Measurements from ENCODE around the gene LGR5. TPM values are rescaled to one million over a fixed set of nuclear protein-coding genes. Genes with fewer than 3 reads are reported as not detected.

Gene LGR5
- total RNA-seq, 1 donor from 2014 or later = 13.8 TPM

GRCh38 chr12:71541583-71541982 lies 102.0 kb downstream of the LGR5 start:
- H3K36me3 Mint-ChIP-seq (ENCODE audit: low read depth) = peaks cover 3% of the 10 kb centered on the region
- no peaks in the 10 kb centered on the region for H3K9me3 Mint-ChIP-seq (ENCODE audit: low read depth)
- H3K27ac Mint-ChIP-seq (ENCODE audit: unreplicated experiment) = no peak overlapping the region
- DNase-seq (ENCODE audit: low spot score) = no peak
- no peak overlapping the region for H3K4me3 Mint-ChIP-seq (ENCODE audit: unreplicated experiment)
- no peaks in the 10 kb centered on the region for H3K4me1 Mint-ChIP-seq (ENCODE audit: low read depth)
- no peak for TF ChIP-seq CTCF (IDR thresholded peaks at IDR 0.05)
- no peaks in the 10 kb centered on the region for H3K27me3 Mint-ChIP-seq (ENCODE audit: low read depth)

GRCh38 chr12:71546322-71546861 lies 106.8 kb downstream of the LGR5 start:
- TF ChIP-seq CTCF (IDR thresholded peaks at IDR 0.05) = no peak
- Mint-ChIP-seq H3K27me3 (ENCODE audit: low read depth) (no peaks in the 10 kb centered on the region), H3K36me3 (ENCODE audit: low read depth) (no peaks in the 10 kb centered on the region), H3K27ac (ENCODE audit: unreplicated experiment) (no peak overlapping the region), H3K9me3 (ENCODE audit: low read depth) (no peaks in the 10 kb centered on the region), H3K4me1 (ENCODE audit: low read depth) (peaks cover 2% of the 10 kb centered on the region), H3K4me3 (ENCODE audit: unreplicated experiment) (no peak overlapping the region)
- DNase-seq (ENCODE audit: low spot score) = no peak

GRCh38 chr12:71548893-71549292 lies 109.3 kb downstream of the LGR5 start:
- TF ChIP-seq CTCF (IDR thresholded peaks at IDR 0.05) = no peak
- DNase-seq (ENCODE audit: low spot score) = no peak
- Mint-ChIP-seq H3K36me3 (ENCODE audit: low read depth) (no peaks in the 10 kb centered on the region), H3K27ac (ENCODE audit: unreplicated experiment) (no peak overlapping the region), H3K27me3 (ENCODE audit: low read depth) (no peaks in the 10 kb centered on the region), H3K9me3 (ENCODE audit: low read depth) (no peaks in the 10 kb centered on the region), H3K4me3 (ENCODE audit: unreplicated experiment) (no peak overlapping the region), H3K4me1 (ENCODE audit: low read depth) (peaks cover 9% of the 10 kb centered on the region)

GRCh38 chr12:71551529-71551928 lies 111.9 kb downstream of the LGR5 start:
- Mint-ChIP-seq H3K9me3 (ENCODE audit: low read depth) (no peaks in the 10 kb centered on the region), H3K27ac (ENCODE audit: unreplicated experiment) (peak overlapping the region; percentile 36), H3K36me3 (ENCODE audit: low read depth) (no peaks in the 10 kb centered on the region), H3K4me3 (ENCODE audit: unreplicated experiment) (no peak overlapping the region), H3K27me3 (ENCODE audit: low read depth) (no peaks in the 10 kb centered on the region), H3K4me1 (ENCODE audit: low read depth) (peaks cover 12% of the 10 kb centered on the region)
- TF ChIP-seq CTCF (IDR thresholded peaks at IDR 0.05) = peak; percentile 84
- DNase-seq (ENCODE audit: low spot score) = no peak

- Mint-ChIP-seq H3K27ac (ENCODE audit: unreplicated experiment) (peak overlapping the region; percentile 37), H3K27me3 (ENCODE audit: low read depth) (no peaks in the 10 kb centered on the region), H3K9me3 (ENCODE audit: low read depth) (no peaks in the 10 kb centered on the region), H3K36me3 (ENCODE audit: low read depth) (no peaks in the 10 kb centered on the region), H3K4me1 (ENCODE audit: low read depth) (peaks cover 18% of the 10 kb centered on the region), H3K4me3 (ENCODE audit: unreplicated experiment) (no peak overlapping the region)
- DNase-seq (ENCODE audit: low spot score) = no peak
- TF ChIP-seq CTCF (IDR thresholded peaks at IDR 0.05) = no peak
Measured at GRCh38 chr12:71552728-71553501, 113.3 kb downstream of the LGR5 start.
